Measurements from ENCODE around the gene FLRT2.

FLRT2 gene

GRCh38 chr14:85595981-85596380 lies 66.0 kb downstream of the FLRT2 start:
- no peaks in the 10 kb centered on the region for H3K9me3 ChIP-seq (ENCODE audit: control insufficient read depth, insufficient read depth, low read length)
- H3F3A ChIP-seq (ENCODE audit: control insufficient read depth, insufficient read depth): no peaks in the 10 kb centered on the region
- no peaks in the 10 kb centered on the region for H3K79me2 ChIP-seq (ENCODE audit: control insufficient read depth, low read length)
- H3K27ac ChIP-seq (ENCODE audit: low read depth, low read length): no peak overlapping the region
- no peaks in the 10 kb centered on the region for H3K9me2 ChIP-seq (replicated peaks; ENCODE audit: control insufficient read depth, low read length)
- H3K4me2 ChIP-seq (ENCODE audit: low read length): no peak overlapping the region
- H3K4me1 ChIP-seq (ENCODE audit: control insufficient read depth, low read length): no peaks in the 10 kb centered on the region
- H4K20me1 ChIP-seq (ENCODE audit: control insufficient read depth, insufficient read depth, low read depth, low read length): no peaks in the 10 kb centered on the region
- TF ChIP-seq EZH2phosphoT487 (IDR thresholded peaks at IDR 0.05; ENCODE audit: borderline replicate concordance, low read length) (no peak), CTCF (IDR thresholded peaks at IDR 0.05; ENCODE audit: low read depth, low read length, poor library complexity, severe bottlenecking) (no peak)
- H3K4me3 ChIP-seq (ENCODE audit: low read length): no peak overlapping the region
- H3K27me3 ChIP-seq (ENCODE audit: control insufficient read depth, low read length): no peaks in the 10 kb centered on the region
- H3K36me3 ChIP-seq (ENCODE audit: control insufficient read depth, low read length): no peaks in the 10 kb centered on the region

- H3K9me3 ChIP-seq (ENCODE audit: control insufficient read depth, insufficient read depth, low read length): no peaks in the 10 kb centered on the region
- H3K79me2 ChIP-seq (ENCODE audit: control insufficient read depth, low read length): no peaks in the 10 kb centered on the region
- no peak overlapping the region for H3K27ac ChIP-seq (ENCODE audit: low read depth, low read length)
- H3K27me3 ChIP-seq (ENCODE audit: control insufficient read depth, low read length): no peaks in the 10 kb centered on the region
- no peaks in the 10 kb centered on the region for H3F3A ChIP-seq (ENCODE audit: control insufficient read depth, insufficient read depth)
- H3K36me3 ChIP-seq (ENCODE audit: control insufficient read depth, low read length): no peaks in the 10 kb centered on the region
- no peaks in the 10 kb centered on the region for H3K9me2 ChIP-seq (replicated peaks; ENCODE audit: control insufficient read depth, low read length)
- H3K4me3 ChIP-seq (ENCODE audit: low read length): no peak overlapping the region
- no peaks in the 10 kb centered on the region for H3K4me1 ChIP-seq (ENCODE audit: control insufficient read depth, low read length)
- H3K4me2 ChIP-seq (ENCODE audit: low read length): no peak overlapping the region
- H4K20me1 ChIP-seq (ENCODE audit: control insufficient read depth, insufficient read depth, low read depth, low read length): no peaks in the 10 kb centered on the region
- no peak for TF ChIP-seq EZH2phosphoT487 (IDR thresholded peaks at IDR 0.05; ENCODE audit: borderline replicate concordance, low read length)
- TF ChIP-seq CTCF (IDR thresholded peaks at IDR 0.05; ENCODE audit: low read depth, low read length, poor library complexity, severe bottlenecking): no peak
Observed at GRCh38 chr14:85596562-85596961, 66.6 kb downstream of the FLRT2 start.

GRCh38 chr14:85597701-85598100 lies 67.8 kb downstream of the FLRT2 start:
- Histone ChIP-seq H3K4me3 (ENCODE audit: low read length) (no peak overlapping the region), H3K27me3 (ENCODE audit: control insufficient read depth, low read length) (no peaks in the 10 kb centered on the region), H3F3A (ENCODE audit: control insufficient read depth, insufficient read depth) (no peaks in the 10 kb centered on the region), H3K4me1 (ENCODE audit: control insufficient read depth, low read length) (no peaks in the 10 kb centered on the region), H3K9me2 (replicated peaks; ENCODE audit: control insufficient read depth, low read length) (no peaks in the 10 kb centered on the region), H3K4me2 (ENCODE audit: low read length) (no peak overlapping the region), H3K36me3 (ENCODE audit: control insufficient read depth, low read length) (no peaks in the 10 kb centered on the region), H4K20me1 (ENCODE audit: control insufficient read depth, insufficient read depth, low read depth, low read length) (no peaks in the 10 kb centered on the region), H3K27ac (ENCODE audit: low read depth, low read length) (no peak overlapping the region), H3K9me3 (ENCODE audit: control insufficient read depth, insufficient read depth, low read length) (no peaks in the 10 kb centered on the region), H3K79me2 (ENCODE audit: control insufficient read depth, low read length) (no peaks in the 10 kb centered on the region)
- TF ChIP-seq EZH2phosphoT487 (IDR thresholded peaks at IDR 0.05; ENCODE audit: borderline replicate concordance, low read length): no peak
- no peak for TF ChIP-seq CTCF (IDR thresholded peaks at IDR 0.05; ENCODE audit: low read depth, low read length, poor library complexity, severe bottlenecking)

- H3K9me3 ChIP-seq (ENCODE audit: control insufficient read depth, insufficient read depth, low read length): no peaks in the 10 kb centered on the region
- H3K4me3 ChIP-seq (ENCODE audit: low read length): no peak overlapping the region
- no peak overlapping the region for H3K4me2 ChIP-seq (ENCODE audit: low read length)
- no peaks in the 10 kb centered on the region for H3K79me2 ChIP-seq (ENCODE audit: control insufficient read depth, low read length)
- no peak for TF ChIP-seq EZH2phosphoT487 (IDR thresholded peaks at IDR 0.05; ENCODE audit: borderline replicate concordance, low read length)
- no peak for TF ChIP-seq CTCF (IDR thresholded peaks at IDR 0.05; ENCODE audit: low read depth, low read length, poor library complexity, severe bottlenecking)
- H3K9me2 ChIP-seq (replicated peaks; ENCODE audit: control insufficient read depth, low read length): no peaks in the 10 kb centered on the region
- H3K27ac ChIP-seq (ENCODE audit: low read depth, low read length): no peak overlapping the region
- no peaks in the 10 kb centered on the region for H3F3A ChIP-seq (ENCODE audit: control insufficient read depth, insufficient read depth)
- no peaks in the 10 kb centered on the region for H3K36me3 ChIP-seq (ENCODE audit: control insufficient read depth, low read length)
- no peaks in the 10 kb centered on the region for H3K27me3 ChIP-seq (ENCODE audit: control insufficient read depth, low read length)
- no peaks in the 10 kb centered on the region for H4K20me1 ChIP-seq (ENCODE audit: control insufficient read depth, insufficient read depth, low read depth, low read length)
- H3K4me1 ChIP-seq (ENCODE audit: control insufficient read depth, low read length): no peaks in the 10 kb centered on the region
Observed at GRCh38 chr14:85599939-85600338, 70.0 kb downstream of the FLRT2 start.

Measured in DOHH2 (cell line).